Ammon's horn (tissue), 1 donor: ENCODE data around the gene RAI2.
"Not testable (repeated sequence)": the region's sequence is repeated elsewhere in the genome, so short reads cannot be mapped to it uniquely, and the experiment has no call there.

Source experiments
- DNase-seq: peaks from one replicate; pipeline ENCODE4 v3.0.0-alpha.2; 2016; ENCODE audit warnings: low spot score

The RAI2 gene

DNA sequence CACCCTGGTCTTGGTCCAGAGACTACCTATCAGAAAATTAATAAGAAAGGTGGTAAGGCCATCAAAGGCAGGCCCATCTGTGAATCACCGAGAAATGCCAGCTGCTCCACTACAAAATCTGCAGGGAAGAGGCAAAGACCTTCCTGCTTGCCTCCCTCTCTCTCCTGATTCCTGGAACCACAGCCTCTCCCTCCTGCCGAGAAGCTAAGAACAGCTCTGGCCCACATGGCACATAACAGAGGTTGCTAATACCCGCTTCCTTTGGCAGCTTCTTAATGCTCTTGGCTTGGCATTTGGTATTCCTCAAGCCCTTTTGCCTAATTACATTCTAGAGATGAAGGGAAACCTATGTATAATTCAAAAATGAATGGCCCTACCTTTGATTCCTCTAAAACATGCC, 32.9 kb downstream of the RAI2 start:
- DNase-seq: peak; percentile 14

DNA sequence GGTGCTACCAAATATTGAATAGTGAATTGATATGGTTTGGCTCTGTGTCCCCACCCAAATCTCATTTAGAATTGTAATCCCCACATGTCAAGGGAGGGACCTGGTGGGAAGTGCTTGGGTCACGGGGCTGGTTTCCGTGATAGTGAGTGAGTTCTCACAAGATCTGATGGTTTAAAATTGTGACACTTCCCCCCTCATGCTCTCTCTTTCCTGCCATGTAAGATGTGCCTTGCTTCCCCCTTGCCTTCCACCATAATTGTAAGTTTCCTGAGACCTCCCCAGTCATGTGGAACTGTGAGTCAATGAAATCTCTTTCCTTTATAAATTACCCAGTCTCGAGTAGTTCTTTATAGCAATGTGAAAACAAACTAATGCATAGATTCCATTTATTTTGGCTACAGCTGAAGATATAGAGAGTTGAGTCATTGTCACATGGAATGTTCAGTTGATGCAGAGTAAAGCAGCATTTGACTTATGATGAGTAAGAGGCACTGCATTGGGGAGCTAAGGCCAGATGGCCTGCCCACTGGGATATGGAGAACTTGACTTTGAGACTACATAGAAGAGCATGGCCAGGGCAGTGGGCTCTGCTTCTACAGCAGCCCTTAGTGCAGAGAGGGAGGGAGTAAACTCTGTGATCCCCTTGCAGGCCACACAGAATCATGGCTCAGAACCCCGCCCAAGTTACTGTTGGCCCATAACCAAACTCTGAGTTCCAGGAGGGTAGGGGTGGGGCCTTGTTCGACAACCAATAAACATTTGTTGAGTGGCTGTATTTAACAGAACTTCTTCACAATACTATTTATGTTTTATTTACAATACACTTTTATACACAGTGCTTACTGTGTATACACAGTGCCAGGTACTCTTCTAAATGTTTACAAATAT, 34.2 kb downstream of the RAI2 start:
- no peak for DNase-seq

DNA sequence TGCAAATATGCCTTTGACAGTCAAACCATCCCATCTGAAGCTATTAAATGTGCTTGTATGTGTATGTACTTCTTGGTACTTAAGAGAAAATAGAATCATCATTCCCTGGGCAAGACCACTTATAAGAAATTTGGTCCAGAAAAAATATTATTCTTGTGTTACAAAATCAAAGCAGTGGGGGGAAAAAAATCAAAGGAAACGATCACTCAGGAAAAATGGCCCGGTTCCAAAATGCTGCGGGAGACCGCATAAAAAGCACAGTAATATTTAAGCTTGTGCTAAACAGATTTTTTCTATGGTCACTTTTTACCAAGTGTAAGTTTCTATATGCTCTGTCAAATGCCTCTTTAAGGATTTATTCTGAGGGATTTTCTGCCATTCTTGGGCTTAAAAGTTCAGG, 36.1 kb downstream of the RAI2 start:
- DNase-seq: no peak

DNA sequence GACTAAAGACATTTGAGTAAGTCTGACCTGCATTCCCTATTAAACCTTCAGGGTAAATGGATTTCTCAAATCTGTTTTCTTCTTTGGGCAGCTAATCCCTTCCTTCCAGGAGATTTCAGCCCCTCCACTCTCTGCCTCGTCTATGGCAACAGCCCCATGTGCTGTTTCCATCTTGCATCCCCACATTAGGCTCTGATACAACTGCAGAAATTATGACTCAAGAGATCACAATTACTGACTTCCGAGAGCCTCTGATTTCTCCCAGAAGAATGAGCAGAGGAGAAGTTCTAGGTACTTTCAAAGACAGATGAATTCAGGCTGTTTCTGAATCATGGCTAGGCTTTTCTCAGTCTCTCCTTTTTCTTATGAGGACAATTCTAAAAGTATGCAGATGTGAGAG, 38.7 kb downstream of the RAI2 start:
- DNase-seq: no peak

DNA sequence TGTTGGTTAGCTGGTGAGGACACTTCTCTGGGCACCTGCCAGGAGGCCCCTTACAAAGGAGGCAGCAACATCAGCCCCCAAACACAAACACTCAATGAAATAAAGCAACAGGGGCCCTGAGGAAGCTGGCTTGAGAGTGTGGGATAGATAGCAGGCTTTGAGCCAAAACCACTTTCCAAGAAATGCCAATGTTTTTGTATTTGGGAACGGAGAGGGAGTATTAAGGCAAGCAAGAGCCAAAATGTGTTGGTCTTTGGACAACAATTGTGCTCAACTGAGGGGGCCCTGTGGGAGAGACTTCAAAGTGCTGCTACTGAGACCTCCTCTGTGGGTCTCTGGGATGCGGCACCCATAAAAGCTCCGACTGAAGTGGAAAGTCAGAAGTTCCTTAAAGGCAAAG, 41.0 kb downstream of the RAI2 start:
- no peak for DNase-seq

DNA sequence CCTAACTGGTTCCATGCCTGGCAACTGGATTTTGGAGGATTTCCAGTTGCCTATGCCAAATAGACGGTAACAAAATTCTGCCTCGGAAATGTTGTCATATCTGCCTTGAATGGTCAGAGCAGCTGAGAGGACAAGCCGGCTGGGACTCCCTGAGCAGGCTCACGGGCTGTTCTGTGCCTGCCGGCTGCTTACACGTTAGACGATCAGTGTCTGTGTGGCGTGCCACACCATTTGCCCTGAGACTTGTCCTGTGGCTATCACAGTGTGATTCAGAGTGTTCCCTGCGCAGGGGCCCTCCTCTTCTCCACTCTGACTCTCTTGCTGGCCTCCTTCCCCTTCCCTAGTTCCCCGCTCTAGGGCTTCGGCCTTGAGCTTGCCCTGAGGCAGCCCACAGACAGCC, 42.4 kb downstream of the RAI2 start:
- no peak for DNase-seq

DNA sequence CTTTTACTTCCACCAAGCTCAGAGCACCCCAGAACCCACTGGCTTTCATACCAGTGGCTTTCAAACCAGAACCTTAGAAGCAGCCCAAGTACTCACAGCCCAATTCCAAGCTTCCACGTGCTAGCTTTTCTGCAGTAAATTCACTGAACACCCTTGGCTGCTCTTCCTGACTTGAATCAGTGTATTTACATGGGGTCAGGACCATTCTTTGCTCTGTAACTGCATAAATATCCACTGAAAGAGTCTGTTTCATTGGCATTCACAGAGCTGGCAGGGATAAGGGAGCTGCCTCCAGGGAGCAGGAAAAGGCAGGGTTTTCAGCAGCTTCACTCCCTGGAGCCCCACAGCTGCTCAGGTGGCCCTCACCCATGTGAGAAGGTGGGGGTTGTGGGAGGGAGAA, 43.8 kb downstream of the RAI2 start:
- no peak for DNase-seq

DNA sequence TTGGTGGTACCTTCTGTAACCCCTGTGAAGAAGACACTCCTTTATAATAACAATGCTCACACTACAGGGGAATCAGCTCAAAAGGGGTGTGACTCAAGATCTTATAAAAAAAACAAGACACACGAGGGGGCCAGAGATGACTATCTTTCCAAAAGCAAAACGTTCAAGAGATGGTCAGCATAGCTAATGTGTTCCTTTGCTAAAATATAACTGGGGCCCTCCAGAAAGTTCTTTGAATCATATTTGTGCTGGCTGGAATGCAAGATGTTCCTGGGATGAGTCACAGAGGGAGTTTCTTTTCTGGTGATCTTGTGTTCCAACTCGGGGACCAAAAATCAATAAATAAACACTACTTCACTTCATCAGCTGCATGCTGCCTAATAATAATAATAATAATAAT, 46.5 kb downstream of the RAI2 start:
- no peak for DNase-seq

DNA sequence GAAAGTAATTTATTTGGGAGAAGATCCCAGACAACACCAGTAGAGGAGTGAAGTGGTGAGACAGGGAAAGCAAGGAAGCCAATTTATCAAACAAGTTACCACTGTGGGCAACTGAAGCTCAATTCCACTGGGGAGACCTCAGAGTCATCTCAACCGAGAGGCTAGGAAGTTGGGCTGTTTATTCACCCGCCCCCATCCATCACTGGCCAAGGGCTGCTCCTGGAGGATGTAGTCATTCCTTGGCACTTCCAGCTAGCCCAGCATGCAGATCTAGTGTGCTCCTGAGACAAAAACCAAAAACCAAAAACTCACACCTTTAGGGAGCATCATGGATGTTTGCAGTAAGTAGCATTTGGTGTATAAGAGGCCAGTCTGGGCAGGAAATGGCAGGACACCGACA, 47.0 kb downstream of the RAI2 start:
- DNase-seq: no peak

DNA sequence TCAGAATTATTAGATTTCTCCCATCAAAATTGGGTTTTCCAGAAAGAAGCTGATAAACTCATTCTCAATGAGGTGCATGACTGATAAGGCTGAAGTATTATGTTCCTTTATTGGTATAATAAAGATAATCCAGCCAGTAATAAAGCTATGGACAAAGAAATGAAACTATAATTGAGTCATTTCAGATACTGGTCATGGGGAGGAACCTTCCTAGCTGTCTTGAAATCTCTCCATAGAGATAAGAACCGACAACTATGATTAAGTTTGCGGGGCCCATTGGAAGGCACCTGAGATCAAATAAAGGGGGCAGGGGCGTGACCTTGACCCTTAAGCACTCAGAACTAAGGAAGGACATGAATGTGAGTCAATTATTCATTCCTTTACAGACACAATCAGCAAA, 47.8 kb downstream of the RAI2 start:
- DNase-seq: no peak

DNA sequence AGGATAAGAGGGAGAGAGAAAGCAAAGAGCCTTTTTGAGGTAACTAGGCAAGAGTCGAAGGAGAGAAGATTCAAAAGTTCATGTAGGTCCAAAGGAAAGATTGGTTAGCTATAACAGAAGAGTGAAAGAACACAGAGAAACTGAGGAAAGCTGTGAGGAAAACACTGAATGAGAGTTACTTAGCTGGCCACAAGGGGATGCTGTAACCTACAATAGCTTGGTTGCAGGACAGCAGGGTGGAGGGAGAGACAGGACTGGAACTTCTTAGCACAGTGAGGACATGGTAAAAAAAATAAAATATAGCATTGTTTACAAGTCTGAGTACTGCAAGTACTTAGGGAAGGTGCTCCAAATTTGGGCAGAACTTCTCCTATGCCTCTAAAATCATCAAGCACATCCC, 48.3 kb downstream of the RAI2 start:
- peak; percentile 12 for DNase-seq

DNA sequence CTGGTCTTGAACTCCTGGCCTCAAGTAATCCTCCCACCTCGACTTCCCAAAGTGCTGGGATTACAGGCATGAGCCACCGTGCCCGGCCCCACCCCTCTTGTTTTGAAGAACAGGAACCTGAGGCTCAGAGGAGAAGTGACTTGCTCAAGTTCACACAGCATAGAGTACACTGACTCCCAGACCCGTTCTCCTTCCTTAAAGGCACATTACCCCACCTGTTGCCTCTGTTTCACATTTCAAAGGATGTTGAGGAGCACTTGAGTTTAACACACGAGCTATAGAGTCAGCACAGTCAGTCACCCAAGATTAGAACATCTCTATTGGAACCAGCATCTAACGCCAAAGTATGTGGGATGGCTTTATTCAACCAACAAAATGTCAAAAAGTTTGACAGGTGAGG, 51.1 kb downstream of the RAI2 start:
- DNase-seq: no peak

DNA sequence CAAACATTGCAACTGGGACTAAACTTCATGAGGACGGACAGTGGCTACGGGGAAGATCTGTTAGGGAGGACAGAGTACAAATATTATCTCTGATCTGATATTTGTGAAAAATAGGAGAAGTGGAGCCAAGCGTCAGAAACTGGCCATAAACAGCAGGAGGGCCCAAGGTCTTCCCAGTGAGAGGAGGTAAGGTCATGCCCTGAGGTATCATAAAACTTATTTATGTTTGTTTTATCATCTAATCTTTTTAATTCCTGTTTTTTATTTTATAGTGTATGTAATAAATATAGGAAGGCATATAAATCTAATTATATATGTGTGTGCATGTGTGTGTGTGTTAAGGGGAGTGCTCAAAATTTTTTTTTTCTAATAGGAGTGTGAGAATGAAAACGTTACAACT, 51.8 kb downstream of the RAI2 start:
- no peak for DNase-seq

DNA sequence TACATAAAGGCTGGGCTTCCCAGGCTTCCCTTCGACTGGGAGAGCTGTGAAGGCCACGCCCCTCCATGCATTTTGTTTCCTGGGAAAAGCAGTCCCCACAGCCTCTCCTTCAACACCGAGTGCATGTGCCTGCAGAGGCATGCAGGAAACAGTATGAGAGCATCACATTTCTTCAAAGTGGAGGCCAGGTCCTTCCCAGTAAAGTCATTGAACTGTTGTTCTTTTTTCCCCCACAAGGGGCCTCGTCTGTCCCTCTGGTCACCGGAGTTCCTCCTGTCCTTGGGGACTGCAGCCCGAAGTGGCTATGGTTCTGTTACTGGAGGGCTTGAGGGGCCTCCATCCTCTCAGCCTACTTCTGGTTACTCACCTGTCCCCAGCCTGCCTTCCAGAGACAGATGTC, 56.0 kb downstream of the RAI2 start:
- DNase-seq: no peak

DNA sequence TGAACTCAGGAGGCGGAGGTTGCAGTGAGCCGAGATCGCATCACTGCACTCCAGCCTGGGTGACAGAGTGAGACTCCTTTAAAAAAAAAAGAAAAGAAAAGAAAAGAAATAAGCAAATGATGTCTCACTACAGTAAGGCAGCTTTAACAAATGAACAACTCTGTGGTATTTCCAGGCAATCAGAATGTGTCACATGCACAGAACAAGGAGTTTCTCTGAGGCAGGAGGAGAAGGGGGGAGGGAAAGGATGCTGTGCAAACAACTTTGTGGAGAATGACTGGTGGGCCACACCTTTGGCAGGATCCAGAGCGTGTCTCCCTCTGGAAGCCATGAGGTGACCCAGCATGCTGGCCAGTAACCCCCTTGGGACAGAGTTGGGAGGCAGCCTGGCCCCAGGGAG, 57.6 kb downstream of the RAI2 start:
- DNase-seq: no peak

DNA sequence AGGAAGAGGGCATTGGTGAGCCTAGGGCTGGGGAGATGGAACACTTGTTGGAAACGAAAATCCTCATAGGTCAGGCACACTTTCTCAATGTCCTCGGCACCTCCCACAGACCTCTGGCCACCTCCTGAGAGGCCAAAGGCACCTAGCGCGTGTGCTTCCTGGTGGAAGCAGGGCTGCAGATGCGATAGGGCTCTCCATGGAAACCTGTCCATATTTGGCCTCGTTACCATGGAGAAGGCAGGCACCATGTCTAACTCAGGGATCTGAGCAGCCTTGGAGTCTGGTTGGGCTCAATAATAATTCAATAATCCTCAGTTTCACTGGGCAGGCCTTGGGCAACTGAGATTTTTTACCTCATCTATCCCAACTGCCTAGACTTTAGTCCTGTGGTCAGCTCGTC, 58.3 kb downstream of the RAI2 start:
- peak; percentile 8 for DNase-seq

DNA sequence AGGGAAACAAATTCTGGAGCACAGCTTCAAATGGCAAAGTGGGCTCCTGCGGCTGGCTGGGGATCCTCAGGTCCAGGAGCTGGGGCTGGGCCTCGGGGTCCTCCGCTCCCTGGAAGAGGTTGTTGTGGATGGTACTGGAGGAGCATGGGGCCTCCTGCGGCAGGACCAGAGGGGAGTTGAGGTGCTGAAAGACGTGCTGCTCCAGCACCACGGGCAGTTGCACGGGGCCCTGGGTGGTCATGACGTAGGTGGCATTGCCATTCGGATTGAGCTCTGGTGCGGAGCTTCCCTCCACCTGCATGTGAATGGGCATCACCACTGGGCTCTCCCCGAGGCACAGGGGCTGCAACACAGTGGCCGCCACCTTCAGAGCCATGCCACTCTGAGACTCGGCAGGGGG, 59.7 kb downstream of the RAI2 start:
- no peak for DNase-seq

DNA sequence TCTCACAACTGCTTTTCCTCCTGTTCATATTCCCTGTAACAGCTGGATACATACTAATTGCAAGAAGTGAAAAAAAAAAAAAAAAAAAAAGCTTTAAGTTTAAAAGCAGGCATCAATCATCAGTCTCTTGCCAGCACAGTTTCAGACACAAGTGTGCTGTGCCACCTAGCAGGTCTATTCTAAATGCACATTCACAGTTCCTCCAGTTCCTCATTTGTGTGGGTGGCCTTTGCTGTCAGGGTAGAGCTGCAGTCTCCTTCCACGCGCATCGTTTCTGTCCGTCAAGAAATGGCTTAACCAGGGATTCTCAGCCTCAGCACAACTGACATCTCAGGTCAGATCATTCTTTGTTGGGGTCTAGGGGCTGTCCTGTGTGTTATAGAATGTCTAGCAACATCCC, 62.2 kb downstream of the RAI2 start:
- DNase-seq: no peak

DNA sequence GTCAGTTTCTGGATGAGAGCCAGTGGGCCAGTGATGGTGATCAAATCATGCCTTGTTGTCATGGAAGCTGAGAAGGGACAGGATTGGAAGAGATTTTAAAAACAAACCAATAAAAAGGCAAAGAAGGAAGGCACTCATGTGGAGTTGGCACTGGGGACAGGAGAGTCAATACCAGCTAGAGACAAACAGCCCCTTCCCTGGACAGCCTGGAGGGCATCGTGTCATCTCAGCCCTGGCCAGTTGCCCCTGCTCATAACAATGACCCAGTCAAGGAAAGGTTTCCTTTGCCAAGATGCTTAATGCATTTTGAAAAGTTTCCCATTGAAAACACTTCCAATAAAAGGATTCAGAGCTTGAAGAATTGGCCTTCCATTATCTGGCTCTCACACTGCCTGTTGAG, 68.3 kb downstream of the RAI2 start:
- DNase-seq: peak; percentile 22

DNA sequence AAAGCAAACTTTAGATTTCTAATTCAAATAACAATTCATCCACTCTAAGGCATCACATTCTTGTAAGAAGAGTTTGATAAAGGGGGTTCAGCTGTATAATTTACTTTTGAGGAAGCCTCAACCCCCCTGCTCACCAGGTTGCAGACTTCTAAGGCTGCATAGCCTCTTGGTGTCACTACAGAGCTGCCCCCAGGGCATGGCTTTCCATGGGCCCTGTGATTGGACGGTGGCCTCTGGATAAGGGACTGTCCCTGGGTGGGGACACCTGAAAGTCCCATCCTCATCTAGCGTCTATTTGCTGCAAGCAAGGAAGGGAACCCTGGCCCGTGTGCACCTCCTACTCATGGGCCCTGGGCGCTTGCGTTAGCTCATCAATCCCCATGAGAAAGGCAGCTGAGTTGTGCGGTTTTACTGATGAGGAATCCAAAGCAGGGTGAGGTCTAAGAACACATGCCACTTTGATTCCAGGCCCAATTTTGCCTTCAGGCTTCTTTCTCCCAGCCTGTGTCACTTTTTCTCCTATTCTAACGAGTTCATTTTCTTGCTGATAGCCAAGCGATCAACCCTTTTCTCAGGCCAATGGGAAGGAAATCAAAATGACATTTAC, 72.0 kb downstream of the RAI2 start:
- no peak for DNase-seq

DNA sequence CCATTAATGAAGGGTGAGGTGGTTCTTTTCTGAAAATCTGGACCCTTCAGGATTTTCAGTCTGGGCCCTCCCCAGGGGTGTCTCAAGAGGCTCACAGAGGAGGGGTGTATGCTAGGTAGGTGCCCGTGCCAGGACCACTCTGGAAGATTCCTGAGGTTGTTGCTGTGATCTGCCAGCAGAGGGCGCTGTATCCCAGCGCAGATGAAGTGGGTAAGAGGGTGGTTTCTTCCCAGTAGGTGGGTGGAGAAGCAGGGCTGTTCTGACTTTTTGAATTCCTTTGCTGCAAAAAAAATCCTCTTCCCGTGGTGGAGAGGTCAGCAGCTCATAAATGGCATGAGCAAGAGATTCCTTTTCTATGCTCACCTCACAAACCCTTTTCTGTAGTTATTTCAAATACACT, 72.7 kb downstream of the RAI2 start:
- peak; percentile 21 for DNase-seq

DNA sequence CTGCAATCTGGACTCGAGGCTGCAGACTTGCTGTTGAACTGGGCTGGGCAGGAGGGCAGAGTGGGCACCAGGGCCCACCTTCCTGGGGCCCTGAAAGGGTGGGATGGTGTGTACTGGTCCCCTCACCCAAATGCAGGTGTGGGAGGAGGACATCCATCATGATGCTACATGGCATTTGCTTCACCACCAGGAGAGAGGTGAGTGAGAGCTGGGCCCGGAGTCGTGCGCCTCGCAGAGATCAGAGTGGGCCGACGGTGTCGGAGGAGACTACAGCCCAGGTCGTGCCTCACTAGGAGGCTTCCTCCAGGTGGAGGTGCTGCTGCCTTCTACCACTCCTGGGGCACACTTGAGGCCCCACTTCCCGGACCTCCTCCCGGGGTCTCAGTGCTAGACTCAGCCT, 73.5 kb downstream of the RAI2 start:
- no peak for DNase-seq

DNA sequence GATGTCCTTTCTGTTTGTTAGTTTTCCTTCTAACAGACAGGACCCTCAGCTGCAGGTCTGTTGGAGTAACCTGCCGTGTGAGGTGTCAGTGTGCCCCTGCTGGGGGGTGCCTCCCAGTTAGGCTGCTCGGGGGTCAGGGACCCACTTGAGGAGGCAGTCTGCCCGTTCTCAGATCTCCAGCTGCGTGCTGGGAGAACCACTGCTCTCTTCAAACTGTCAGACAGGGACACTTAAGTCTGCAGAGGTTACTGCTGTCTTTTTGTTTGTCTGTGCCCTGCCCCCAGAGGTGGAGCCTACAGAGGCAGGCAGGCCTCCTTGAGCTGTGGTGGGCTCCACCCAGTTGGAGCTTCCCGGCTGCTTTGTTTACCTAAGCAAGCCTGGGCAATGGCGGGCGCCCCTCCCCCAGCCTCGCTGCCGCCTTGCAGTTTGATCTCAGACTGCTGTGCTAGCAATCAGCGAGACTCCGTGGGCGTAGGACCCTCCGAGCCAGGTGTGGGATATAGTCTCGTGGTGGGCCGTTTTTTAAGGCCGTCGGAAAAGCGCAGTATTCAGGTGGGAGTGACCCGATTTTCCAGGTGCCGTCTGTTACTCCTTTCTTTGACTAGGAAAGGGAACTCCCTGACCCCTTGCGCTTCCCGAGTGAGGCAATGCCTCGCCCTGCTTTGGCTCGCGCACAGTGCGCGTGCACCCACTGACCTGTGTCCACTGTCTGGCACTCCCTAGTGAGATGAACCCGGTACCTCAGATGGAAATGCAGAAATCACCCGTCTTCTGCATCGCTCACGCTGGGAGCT, 74.3 kb downstream of the RAI2 start:
- not testable (repeated sequence) for DNase-seq
